GM21619 (cell line): ENCODE data around the gene ATG5.
A peak's percentile ranks its signal among the peaks of the same experiment; 100 is the strongest.

Source experiments
- ATAC-seq: cut with Tn5 transposase; IDR thresholded peaks from one replicate; pipeline ENCODE4 v1.9.1; 2021; ENCODE audit not compliant: unreplicated experiment

Gene ATG5

GRCh38 chr6:106325336-106326178 is at the start of gene ATG5:
Gene ATG5, minus strand, starts transcription at chr6:106325760. Its CDS starts 9,552 bp downstream, at chr6:106316208.
- ATAC-seq, result peak; percentile 95

GRCh38 chr6:106373502-106374239 is 48.1 kb upstream of the ATG5 start:
- ATAC-seq, result no peak

- no peak for ATAC-seq
Observed at GRCh38 chr6:106372838-106373501, 47.4 kb upstream of the ATG5 start.

- ATAC-seq, result no peak
Observed at GRCh38 chr6:106370639-106371038, 45.1 kb upstream of the ATG5 start.

GRCh38 chr6:106369739-106370138 is 44.2 kb upstream of the ATG5 start:
- no peak for ATAC-seq

GRCh38 chr6:106363401-106364138 is 38.0 kb upstream of the ATG5 start:
- no peak for ATAC-seq

- ATAC-seq, result peak; percentile 43
Observed at GRCh38 chr6:106360989-106361430, 35.5 kb upstream of the ATG5 start.

- peak; percentile 55 for ATAC-seq
Observed at GRCh38 chr6:106360410-106360988, 34.9 kb upstream of the ATG5 start, which contains the start of gene CRYBG1. Gene CRYBG1, plus strand, starts transcription at chr6:106360717. Its CDS starts 192 bp downstream, at chr6:106360909.

GRCh38 chr6:106359959-106360409 is 34.4 kb upstream of the ATG5 start:
- ATAC-seq, result no peak

GRCh38 chr6:106356378-106356777 is 30.8 kb upstream of the ATG5 start:
- no peak for ATAC-seq

GRCh38 chr6:106347219-106347618 is 21.7 kb upstream of the ATG5 start:
- ATAC-seq, result no peak

GRCh38 chr6:106339334-106340029 is 13.9 kb upstream of the ATG5 start:
- no peak for ATAC-seq

- ATAC-seq, result peak; percentile 62
Observed at GRCh38 chr6:106334646-106335448, 9.3 kb upstream of the ATG5 start.

GRCh38 chr6:106324726-106325335 is 729 bp downstream of the ATG5 start:
- ATAC-seq, result no peak

GRCh38 chr6:106321940-106322339 is 3.6 kb downstream of the ATG5 start:
- ATAC-seq, result no peak

- ATAC-seq, result no peak
Observed at GRCh38 chr6:106318851-106319250, 6.7 kb downstream of the ATG5 start.

- ATAC-seq, result no peak
Observed at GRCh38 chr6:106318061-106318460, 7.5 kb downstream of the ATG5 start.

- ATAC-seq, result peak; percentile 47
Observed at GRCh38 chr6:106316375-106316766, 9.2 kb downstream of the ATG5 start.
